Measurements from ENCODE around the gene SH2D3C.

SH2D3C gene

DNA sequence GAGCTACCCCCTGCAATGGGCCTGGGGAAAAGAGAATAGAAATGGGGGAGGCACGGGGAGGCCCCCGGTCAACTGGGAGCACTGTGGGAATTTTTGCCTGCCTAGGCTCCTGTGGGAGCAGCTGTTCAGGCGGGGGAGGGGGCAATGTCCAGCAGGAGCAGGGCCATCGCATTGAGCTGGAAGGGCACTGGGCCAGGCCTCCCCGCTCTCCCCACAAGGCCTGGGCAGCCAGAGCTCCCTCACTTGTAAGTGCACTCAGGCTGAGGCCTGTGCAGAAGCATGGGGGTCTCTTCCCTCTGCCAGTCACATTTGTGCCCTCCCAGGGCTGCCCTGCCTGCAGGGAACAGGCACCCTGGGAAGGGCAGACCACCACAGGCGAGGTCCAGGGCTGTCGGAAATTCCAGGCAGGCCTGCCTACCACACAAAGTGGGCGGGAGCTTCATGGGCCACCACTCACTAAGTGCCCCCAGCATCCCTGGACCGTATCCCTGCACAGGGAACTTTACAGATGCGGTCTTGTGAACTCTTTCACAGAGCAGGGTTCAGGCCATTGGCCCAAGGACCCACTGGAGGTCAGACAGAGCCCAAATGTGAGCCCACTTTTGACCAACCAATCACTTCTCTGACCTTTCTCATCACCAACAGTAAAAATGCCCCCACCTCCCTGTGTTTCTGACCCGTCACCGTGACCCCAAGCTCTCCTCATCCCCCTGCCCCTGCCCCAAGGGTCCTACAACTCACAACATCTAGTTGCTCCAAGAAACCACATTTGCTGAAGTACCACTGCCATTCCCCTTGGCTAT, 72.7 kb downstream of the SH2D3C start:
- Histone ChIP-seq H3K9ac (ENCODE audit: low read depth, low read length) (no peak overlapping the region), H3K9me3 (ENCODE audit: control insufficient read depth, insufficient read depth, low read length) (no peaks in the 10 kb centered on the region), H3K27me3 (ENCODE audit: control insufficient read depth, insufficient read depth, low read length) (no peaks in the 10 kb centered on the region), H3K4me1 (ENCODE audit: control insufficient read depth, insufficient read depth, low read length) (no peaks in the 10 kb centered on the region), H3K4me3 (ENCODE audit: low read depth, low read length) (no peak overlapping the region), H3K36me3 (ENCODE audit: control insufficient read depth, insufficient read depth, low read length) (no peaks in the 10 kb centered on the region)

DNA sequence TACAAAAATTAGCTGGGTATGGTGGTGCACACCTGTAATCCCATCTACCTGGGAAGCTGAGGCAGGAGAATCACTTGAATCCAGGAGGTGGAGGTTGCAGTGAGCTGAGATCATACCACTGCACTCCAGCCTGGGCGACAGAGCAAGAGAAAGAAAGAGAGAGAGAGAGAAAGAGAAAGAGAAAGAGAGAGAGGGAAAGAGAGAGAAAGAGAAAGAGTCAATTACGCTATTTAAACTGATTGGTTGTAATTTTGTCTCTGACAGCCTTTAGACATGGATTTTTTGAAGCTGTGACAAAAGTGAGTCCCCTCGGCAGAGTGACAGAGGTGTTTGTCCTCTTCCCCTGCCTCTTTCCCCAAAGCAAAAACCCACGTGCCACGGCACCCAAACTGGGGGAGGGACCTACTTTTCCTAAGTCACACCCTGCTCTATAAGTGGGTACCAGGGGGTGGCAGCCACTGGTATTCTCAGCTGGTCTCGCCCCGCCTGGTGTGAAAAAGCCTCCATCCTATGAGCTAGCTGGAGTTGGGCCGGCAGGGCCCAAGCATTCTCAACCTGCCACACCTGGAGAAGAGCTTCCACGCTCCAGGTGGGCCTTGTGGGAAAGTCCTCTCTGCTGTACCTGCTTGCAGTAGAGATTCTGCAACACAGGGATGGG, 75.0 kb downstream of the SH2D3C start:
- Histone ChIP-seq H3K4me3 (ENCODE audit: low read depth, low read length) (no peak overlapping the region), H3K9me3 (ENCODE audit: control insufficient read depth, insufficient read depth, low read length) (no peaks in the 10 kb centered on the region), H3K9ac (ENCODE audit: low read depth, low read length) (no peak overlapping the region), H3K36me3 (ENCODE audit: control insufficient read depth, insufficient read depth, low read length) (no peaks in the 10 kb centered on the region), H3K27me3 (ENCODE audit: control insufficient read depth, insufficient read depth, low read length) (no peaks in the 10 kb centered on the region), H3K4me1 (ENCODE audit: control insufficient read depth, insufficient read depth, low read length) (peaks cover 2% of the 10 kb centered on the region)

DNA sequence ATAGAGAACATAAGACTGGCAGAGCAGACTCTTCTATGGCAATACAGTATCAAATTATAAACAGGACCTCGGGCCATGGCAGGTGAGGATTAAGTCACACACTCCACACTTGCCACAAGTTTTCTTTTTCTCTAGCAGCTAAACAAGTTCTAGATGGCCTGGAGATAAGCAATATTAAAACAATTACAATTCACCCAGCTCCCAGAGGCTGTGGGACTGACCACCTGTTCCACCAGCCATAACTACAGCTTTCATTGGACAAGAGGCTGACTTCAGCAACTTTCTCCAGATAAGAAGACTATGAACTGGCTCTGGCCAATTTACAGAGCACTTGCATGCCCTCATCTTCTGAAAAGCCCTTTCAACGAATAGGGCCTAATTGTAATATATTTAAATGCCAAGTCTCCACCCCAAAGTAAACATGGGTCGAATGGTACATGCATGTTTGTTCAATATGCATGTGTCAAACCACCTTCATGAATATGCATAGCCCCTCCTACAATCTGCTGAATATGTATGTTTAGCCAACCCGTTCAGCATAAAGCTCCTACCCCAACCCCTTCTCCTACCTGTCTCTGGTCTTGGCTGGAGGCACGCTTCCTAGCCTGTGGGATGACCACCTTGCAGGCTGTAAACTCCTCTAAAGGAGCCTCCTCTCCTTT, 77.7 kb downstream of the SH2D3C start:
- Histone ChIP-seq H3K27me3 (ENCODE audit: control insufficient read depth, insufficient read depth, low read length) (no peaks in the 10 kb centered on the region), H3K4me1 (ENCODE audit: control insufficient read depth, insufficient read depth, low read length) (peaks cover 2% of the 10 kb centered on the region), H3K9me3 (ENCODE audit: control insufficient read depth, insufficient read depth, low read length) (no peaks in the 10 kb centered on the region), H3K36me3 (ENCODE audit: control insufficient read depth, insufficient read depth, low read length) (no peaks in the 10 kb centered on the region), H3K9ac (ENCODE audit: low read depth, low read length) (no peak overlapping the region), H3K4me3 (ENCODE audit: low read depth, low read length) (no peak overlapping the region)

DNA sequence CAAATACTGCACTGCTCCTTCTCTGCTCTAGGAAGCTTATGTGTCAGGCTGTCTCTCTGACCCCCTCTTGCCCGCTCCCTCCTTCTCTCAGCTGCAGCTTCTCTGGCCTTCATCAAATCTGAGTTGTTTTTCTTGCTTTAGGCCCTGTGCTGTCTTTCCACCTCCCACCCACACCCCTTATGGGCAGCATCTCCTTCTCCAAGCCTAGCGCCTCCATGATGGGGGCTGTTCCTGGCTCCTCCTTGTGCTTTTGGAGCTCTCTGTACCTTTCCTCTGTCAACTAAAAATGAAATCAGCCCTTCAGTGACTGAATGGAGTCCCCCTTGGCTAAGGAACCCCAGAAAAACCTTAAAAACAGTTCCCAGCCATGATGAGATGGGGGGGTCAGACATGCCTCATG, 78.3 kb downstream of the SH2D3C start:
- Histone ChIP-seq H3K27me3 (ENCODE audit: control insufficient read depth, insufficient read depth, low read length) (no peaks in the 10 kb centered on the region), H3K4me1 (ENCODE audit: control insufficient read depth, insufficient read depth, low read length) (peaks cover 2% of the 10 kb centered on the region), H3K9me3 (ENCODE audit: control insufficient read depth, insufficient read depth, low read length) (no peaks in the 10 kb centered on the region), H3K4me3 (ENCODE audit: low read depth, low read length) (no peak overlapping the region), H3K9ac (ENCODE audit: low read depth, low read length) (no peak overlapping the region), H3K36me3 (ENCODE audit: control insufficient read depth, insufficient read depth, low read length) (no peaks in the 10 kb centered on the region)

DNA sequence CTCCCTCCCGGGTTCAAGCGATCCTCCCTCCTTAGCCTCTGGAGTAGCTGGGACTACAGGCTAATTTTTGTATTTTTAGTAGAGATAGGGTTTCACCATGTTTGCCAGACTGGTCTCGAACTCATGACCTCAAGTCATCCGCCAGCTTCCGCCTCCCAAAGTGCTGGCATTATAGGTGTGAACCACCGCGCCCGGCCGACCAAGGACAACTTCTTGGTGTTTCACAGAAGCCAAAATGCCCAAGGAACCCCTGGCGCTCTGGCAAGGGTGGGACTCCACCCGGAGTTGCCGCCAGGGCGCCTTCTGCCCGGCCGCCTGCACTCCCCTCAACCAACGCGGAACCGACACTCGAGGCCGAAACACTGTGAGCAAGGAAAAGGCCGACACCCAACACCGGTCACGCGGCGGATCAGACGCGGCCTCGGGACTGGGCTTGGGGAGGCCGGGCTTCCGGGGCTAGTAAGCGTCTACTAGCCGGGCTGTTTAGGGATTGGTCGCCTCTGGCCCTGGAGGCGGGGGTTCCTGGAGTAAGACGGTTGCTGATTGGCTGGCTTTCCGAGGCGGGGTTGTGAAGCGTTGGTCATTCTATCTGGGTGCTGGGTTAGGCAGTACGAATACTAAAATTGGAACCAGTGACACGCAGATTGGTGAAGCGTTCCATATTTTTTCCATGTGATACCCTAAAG, 79.3 kb downstream of the SH2D3C start:
- Histone ChIP-seq H3K9me3 (ENCODE audit: control insufficient read depth, insufficient read depth, low read length) (no peaks in the 10 kb centered on the region), H3K4me3 (ENCODE audit: low read depth, low read length) (peak overlapping the region; percentile 52), H3K36me3 (ENCODE audit: control insufficient read depth, insufficient read depth, low read length) (no peaks in the 10 kb centered on the region), H3K27me3 (ENCODE audit: control insufficient read depth, insufficient read depth, low read length) (no peaks in the 10 kb centered on the region), H3K9ac (ENCODE audit: low read depth, low read length) (peak overlapping the region; percentile 70), H3K4me1 (ENCODE audit: control insufficient read depth, insufficient read depth, low read length) (peaks cover 2% of the 10 kb centered on the region)

- H3K27me3 ChIP-seq (ENCODE audit: control insufficient read depth, insufficient read depth, low read length): no peaks in the 10 kb centered on the region
- H3K4me3 ChIP-seq (ENCODE audit: low read depth, low read length): no peak overlapping the region
- no peaks in the 10 kb centered on the region for H3K36me3 ChIP-seq (ENCODE audit: control insufficient read depth, insufficient read depth, low read length)
- peaks cover 2% of the 10 kb centered on the region for H3K4me1 ChIP-seq (ENCODE audit: control insufficient read depth, insufficient read depth, low read length)
- H3K9ac ChIP-seq (ENCODE audit: low read depth, low read length): no peak overlapping the region
- H3K9me3 ChIP-seq (ENCODE audit: control insufficient read depth, insufficient read depth, low read length): no peaks in the 10 kb centered on the region
Measured at GRCh38 chr9:127698386-127698785, 80.1 kb downstream of the SH2D3C start.

DNA sequence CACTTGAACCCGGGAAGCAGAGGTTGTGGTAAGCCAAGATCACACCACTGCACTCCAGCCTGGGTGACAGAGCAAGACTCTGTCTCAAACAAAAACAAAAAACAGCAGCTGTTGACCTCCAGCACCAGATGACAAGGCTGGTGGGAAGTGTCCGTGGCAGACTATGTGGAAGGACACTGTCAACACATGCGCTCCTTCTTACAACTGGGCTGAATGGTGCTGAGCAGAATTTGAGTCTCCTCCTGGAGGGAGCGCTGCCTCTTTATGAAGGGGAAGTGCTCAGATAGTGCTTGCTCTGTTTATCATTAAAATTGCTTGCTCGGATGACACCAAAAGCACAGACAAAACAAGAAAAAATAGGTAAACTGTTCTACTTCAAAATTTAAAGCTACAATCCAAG, 80.9 kb downstream of the SH2D3C start:
- Histone ChIP-seq H3K9ac (ENCODE audit: low read depth, low read length) (no peak overlapping the region), H3K36me3 (ENCODE audit: control insufficient read depth, insufficient read depth, low read length) (no peaks in the 10 kb centered on the region), H3K9me3 (ENCODE audit: control insufficient read depth, insufficient read depth, low read length) (no peaks in the 10 kb centered on the region), H3K4me1 (ENCODE audit: control insufficient read depth, insufficient read depth, low read length) (peaks cover 2% of the 10 kb centered on the region), H3K4me3 (ENCODE audit: low read depth, low read length) (no peak overlapping the region), H3K27me3 (ENCODE audit: control insufficient read depth, insufficient read depth, low read length) (no peaks in the 10 kb centered on the region)

DNA sequence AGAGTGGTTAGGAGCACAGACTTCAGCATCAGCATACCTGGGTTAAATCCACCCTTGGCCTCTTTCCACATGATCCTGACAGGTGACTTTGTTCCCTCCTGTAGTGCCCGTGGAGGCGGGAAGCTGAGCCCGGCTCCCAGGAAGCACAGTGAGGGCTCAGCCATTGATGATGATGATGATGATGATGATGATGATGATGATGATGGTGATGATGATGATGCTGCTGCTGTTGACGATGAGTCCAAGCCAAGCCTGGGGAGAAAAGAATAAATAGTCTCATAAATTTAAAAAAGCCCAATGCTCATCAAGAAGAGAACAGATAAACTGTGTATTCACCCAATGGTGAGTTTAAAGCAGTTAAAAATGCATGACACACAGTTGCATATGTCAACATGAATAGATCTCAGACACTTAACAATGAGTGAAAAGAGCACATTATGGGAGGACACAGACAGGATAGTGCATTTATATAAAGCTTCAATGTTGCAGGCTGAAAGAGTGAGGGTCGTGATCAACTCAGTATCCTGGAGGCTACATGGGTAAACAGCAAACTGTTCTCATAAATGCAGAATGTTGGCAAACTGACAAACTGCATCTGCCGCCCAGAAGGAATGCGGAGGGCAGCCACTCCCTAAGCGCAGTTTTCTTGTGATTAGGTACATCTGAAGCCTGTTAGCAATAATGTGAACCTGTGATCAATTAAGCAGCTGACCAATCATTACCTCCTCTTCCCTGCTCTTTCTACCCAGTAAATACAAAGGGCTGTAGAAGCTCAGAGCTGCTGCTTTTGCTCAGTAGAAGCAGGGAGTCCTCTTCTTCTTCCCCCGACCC, 83.4 kb downstream of the SH2D3C start:
- H3K4me1 ChIP-seq (ENCODE audit: control insufficient read depth, insufficient read depth, low read length): peaks cover 2% of the 10 kb centered on the region
- H3K27me3 ChIP-seq (ENCODE audit: control insufficient read depth, insufficient read depth, low read length): no peaks in the 10 kb centered on the region
- no peaks in the 10 kb centered on the region for H3K9me3 ChIP-seq (ENCODE audit: control insufficient read depth, insufficient read depth, low read length)
- H3K4me3 ChIP-seq (ENCODE audit: low read depth, low read length): no peak overlapping the region
- H3K9ac ChIP-seq (ENCODE audit: low read depth, low read length): no peak overlapping the region
- H3K36me3 ChIP-seq (ENCODE audit: control insufficient read depth, insufficient read depth, low read length): no peaks in the 10 kb centered on the region

- Histone ChIP-seq H3K4me3 (ENCODE audit: low read depth, low read length) (no peak overlapping the region), H3K9me3 (ENCODE audit: control insufficient read depth, insufficient read depth, low read length) (no peaks in the 10 kb centered on the region), H3K36me3 (ENCODE audit: control insufficient read depth, insufficient read depth, low read length) (no peaks in the 10 kb centered on the region), H3K27me3 (ENCODE audit: control insufficient read depth, insufficient read depth, low read length) (no peaks in the 10 kb centered on the region), H3K4me1 (ENCODE audit: control insufficient read depth, insufficient read depth, low read length) (no peaks in the 10 kb centered on the region), H3K9ac (ENCODE audit: low read depth, low read length) (no peak overlapping the region)
Measured at GRCh38 chr9:127693697-127694096, 84.8 kb downstream of the SH2D3C start.

- H3K9me3 ChIP-seq (ENCODE audit: control insufficient read depth, insufficient read depth, low read length): no peaks in the 10 kb centered on the region
- H3K4me1 ChIP-seq (ENCODE audit: control insufficient read depth, insufficient read depth, low read length): no peaks in the 10 kb centered on the region
- H3K27me3 ChIP-seq (ENCODE audit: control insufficient read depth, insufficient read depth, low read length): no peaks in the 10 kb centered on the region
- no peak overlapping the region for H3K9ac ChIP-seq (ENCODE audit: low read depth, low read length)
- H3K4me3 ChIP-seq (ENCODE audit: low read depth, low read length): no peak overlapping the region
- H3K36me3 ChIP-seq (ENCODE audit: control insufficient read depth, insufficient read depth, low read length): no peaks in the 10 kb centered on the region
Measured at GRCh38 chr9:127693143-127693542, 85.3 kb downstream of the SH2D3C start.

GRCh38 chr9:127692071-127692470, 86.4 kb downstream of the SH2D3C start:
- Histone ChIP-seq H3K9me3 (ENCODE audit: control insufficient read depth, insufficient read depth, low read length) (no peaks in the 10 kb centered on the region), H3K27me3 (ENCODE audit: control insufficient read depth, insufficient read depth, low read length) (no peaks in the 10 kb centered on the region), H3K36me3 (ENCODE audit: control insufficient read depth, insufficient read depth, low read length) (no peaks in the 10 kb centered on the region), H3K4me1 (ENCODE audit: control insufficient read depth, insufficient read depth, low read length) (no peaks in the 10 kb centered on the region), H3K4me3 (ENCODE audit: low read depth, low read length) (no peak overlapping the region), H3K9ac (ENCODE audit: low read depth, low read length) (no peak overlapping the region)
